Measurements from ENCODE around the gene FLRT3. TPM values are rescaled to one million over a fixed set of nuclear protein-coding genes. Genes with fewer than 3 reads are reported as not detected.

Gene FLRT3
- total and polyA plus RNA-seq, 12 donors: 0.04 to 0.64 (median 0.21) TPM

DNA sequence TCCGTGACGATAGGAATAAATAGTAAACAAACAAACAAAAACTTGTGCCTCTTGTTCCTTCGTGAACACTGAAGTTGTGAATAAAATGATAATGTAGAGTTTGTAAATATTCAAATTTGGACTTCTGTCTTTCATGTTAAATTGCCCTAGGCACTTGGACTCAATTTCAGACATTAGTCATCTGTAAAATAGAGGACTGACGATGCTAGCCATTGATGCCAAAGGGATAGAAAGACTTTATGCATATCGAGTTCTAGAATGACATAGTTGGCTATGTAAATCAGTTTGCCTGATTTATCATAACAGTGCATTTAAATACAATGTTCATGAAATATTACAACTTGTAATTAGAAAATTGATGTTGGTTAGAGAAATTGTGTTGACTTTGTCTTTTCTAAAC, 45.9 kb upstream of the FLRT3 start:
- TF ChIP-seq, protein P1, sequence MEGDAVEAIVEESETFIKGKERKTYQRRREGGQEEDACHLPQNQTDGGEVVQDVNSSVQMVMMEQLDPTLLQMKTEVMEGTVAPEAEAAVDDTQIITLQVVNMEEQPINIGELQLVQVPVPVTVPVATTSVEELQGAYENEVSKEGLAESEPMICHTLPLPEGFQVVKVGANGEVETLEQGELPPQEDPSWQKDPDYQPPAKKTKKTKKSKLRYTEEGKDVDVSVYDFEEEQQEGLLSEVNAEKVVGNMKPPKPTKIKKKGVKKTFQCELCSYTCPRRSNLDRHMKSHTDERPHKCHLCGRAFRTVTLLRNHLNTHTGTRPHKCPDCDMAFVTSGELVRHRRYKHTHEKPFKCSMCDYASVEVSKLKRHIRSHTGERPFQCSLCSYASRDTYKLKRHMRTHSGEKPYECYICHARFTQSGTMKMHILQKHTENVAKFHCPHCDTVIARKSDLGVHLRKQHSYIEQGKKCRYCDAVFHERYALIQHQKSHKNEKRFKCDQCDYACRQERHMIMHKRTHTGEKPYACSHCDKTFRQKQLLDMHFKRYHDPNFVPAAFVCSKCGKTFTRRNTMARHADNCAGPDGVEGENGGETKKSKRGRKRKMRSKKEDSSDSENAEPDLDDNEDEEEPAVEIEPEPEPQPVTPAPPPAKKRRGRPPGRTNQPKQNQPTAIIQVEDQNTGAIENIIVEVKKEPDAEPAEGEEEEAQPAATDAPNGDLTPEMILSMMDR (IDR thresholded peaks at IDR 0.05): no peak
- intact Hi-C loops (cut with DNase I): no loop called here

DNA sequence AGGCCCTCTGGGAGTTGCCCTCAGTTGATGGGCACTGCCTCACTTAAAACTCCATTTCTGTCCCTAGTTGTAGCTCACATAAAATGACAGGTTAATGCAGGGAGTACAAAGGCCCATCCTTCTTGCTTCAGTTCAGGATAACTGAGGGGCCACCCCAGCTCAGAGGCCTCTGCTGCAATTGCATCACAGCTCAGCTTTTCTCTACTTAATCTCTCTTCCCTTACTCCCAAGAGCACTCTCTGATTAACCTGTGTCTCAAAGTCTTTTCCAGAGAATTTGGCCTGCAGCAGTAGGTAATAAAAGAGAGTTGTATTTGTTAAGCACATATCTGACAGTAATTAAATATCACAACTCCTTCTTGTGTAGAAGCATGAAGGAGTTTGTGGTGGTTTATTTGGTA, 40.9 kb upstream of the FLRT3 start:
- Histone ChIP-seq H3K27me3 (no peaks in the 10 kb centered on the region), H3K4me1 (no peaks in the 10 kb centered on the region), H3K36me3 (no peaks in the 10 kb centered on the region), H3K9me3 (peaks cover 0 to 4% (median 0%) of the 10 kb centered on the region in 11 donors), H3K4me3 (no peak overlapping the region), H3K27ac (no peak overlapping the region)
- ATAC-seq: no peak
- TF ChIP-seq, protein P1 (IDR thresholded peaks at IDR 0.05): no peak
- intact Hi-C loops (cut with DNase I): no loop called here
- DNase-seq: no peak

More for the DNA sequence above, 45.9 kb upstream of the FLRT3 start:
- H3K27ac ChIP-seq: no peak overlapping the region
- H3K4me1 ChIP-seq: no peaks in the 10 kb centered on the region
- no peaks in the 10 kb centered on the region for H3K27me3 ChIP-seq
- H3K9me3 ChIP-seq: peaks cover 0 to 24% (median 4%) of the 10 kb centered on the region in 11 donors
- H3K36me3 ChIP-seq: no peaks in the 10 kb centered on the region
- no peak for ATAC-seq
- no peak for DNase-seq
- 74 to 87% methylated on average over 5 of the region's 5 CpGs for WGBS, 2 donors
- no peak overlapping the region for H3K4me3 ChIP-seq

DNA sequence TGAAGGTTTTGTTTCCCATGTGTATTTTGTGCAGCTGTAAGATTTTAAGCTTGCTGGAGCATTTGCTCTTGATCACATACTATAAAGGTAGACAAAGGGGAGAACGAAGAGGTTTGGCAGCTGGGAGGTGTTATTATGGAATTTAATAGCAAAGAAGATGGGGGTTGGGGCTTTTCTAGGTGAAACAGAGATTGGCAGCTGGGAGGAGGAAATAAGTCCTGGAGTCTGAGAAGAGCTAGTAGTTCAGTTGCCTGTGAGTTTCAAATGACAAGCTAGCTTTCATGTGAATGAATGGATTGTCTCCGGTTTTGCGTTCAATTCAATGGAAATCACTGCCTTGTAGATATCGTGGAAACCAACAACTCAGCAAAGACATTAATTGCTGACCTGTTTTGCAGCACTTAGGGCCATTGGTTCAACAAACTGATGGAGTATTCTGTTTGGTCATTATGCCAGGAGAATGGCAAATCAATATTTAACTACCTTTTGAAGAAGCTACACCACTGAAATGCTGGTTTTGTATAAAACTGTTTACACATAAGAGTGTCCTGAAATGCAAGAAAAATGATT, 38.1 kb upstream of the FLRT3 start:
- intact Hi-C loops (cut with DNase I): no loop called here
- DNase-seq: no peak
- Histone ChIP-seq H3K27me3 (no peaks in the 10 kb centered on the region), H3K4me3 (no peak overlapping the region), H3K36me3 (no peaks in the 10 kb centered on the region), H3K27ac (no peak overlapping the region), H3K4me1 (no peaks in the 10 kb centered on the region), H3K9me3 (no peaks in the 10 kb centered on the region)
- 63 to 64% methylated on average over 4 of the region's 4 CpGs for WGBS, 2 donors
- ATAC-seq: no peak
- TF ChIP-seq, protein P1 (IDR thresholded peaks at IDR 0.05): no peak

DNA sequence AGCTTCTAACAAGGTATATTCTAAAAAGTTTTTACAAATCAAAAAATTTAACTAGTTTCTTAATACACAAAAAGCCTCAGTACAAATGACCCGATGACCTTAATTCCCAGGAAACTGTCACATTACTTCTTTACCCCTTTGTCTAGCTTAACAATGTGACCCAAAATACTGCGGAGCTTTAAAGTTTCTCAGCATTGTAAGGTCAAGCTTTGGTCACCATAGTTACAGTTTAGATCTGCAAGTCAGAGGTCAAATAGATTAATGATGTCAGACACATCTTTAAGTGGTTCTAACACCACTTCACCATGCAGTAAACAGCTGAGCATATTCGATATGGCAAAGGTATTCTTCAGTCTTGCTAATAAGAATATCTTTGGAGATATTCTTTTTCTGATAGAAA, 36.8 kb upstream of the FLRT3 start:
- no peak for DNase-seq
- TF ChIP-seq, protein P1 (IDR thresholded peaks at IDR 0.05): no peak
- ATAC-seq: no peak
- Histone ChIP-seq H3K4me1 (no peaks in the 10 kb centered on the region), H3K4me3 (no peak overlapping the region), H3K27ac (no peak overlapping the region), H3K9me3 (no peaks in the 10 kb centered on the region), H3K36me3 (no peaks in the 10 kb centered on the region), H3K27me3 (no peaks in the 10 kb centered on the region)
- intact Hi-C loops (cut with DNase I): no loop called here
- WGBS, 2 donors: 53 to 62% methylated on average over 3 of the region's 3 CpGs

All from heart right ventricle (tissue), 16 donors.